ENCODE results near the gene ROCK2. TPM values are rescaled to one million over a fixed set of nuclear protein-coding genes. Genes with fewer than 3 reads are reported as not detected.

The ROCK2 gene
- total and polyA plus RNA-seq, 2 of the 8 experiments (the other 6 are each of a cell fraction or from before 2014, with no cell fraction given), result 2.7 to 29.0 TPM

- Histone ChIP-seq H2AK5ac (ENCODE audit: low read depth, low read length) (no peak overlapping the region), H2BK20ac (ENCODE audit: low read length) (no peak overlapping the region), H3K4ac (replicated peaks; ENCODE audit: insufficient read length, low read depth, low read length) (no peak overlapping the region), H2BK15ac (ENCODE audit: low read length) (no peak overlapping the region), H3K18ac (ENCODE audit: extremely low read depth, low read length) (no peak overlapping the region; the same call in 1 of the 2 replicates), H2BK5ac (ENCODE audit: low read depth, low read length) (no peak overlapping the region), H2BK12ac (ENCODE audit: low read depth, low read length) (no peak overlapping the region), H2BK120ac (replicated peaks; ENCODE audit: low read depth, low read length) (no peak overlapping the region), H3K56ac (replicated peaks; ENCODE audit: insufficient read length, low read depth, low read length) (no peak overlapping the region), H3K23me2 (ENCODE audit: low read depth, low read length) (no peaks in the 10 kb centered on the region), H2AFZ (ENCODE audit: low read length) (0 out of 2 replicates have a peak overlapping the region, but pooled peaks have one; percentile 77), H3K9me3 (ENCODE audit: insufficient read depth in 2 of 2, low read depth in 1 of 2, low read length in 1 of 2) (no peaks in the 10 kb centered on the region), H3K27ac (ENCODE audit: low read depth, low read length) (no peak overlapping the region), H3K4me1 (replicated peaks in 1 of 4; ENCODE audit: control insufficient read depth in 3 of 4, insufficient read depth in 4 of 4, low read length in 3 of 4) (no peaks in the 10 kb centered on the region), H4K91ac (replicated peaks; ENCODE audit: insufficient read length, low read length) (no peak overlapping the region), H3K27me3 (replicated peaks in 1 of 4; ENCODE audit: control insufficient read depth in 3 of 4, extremely low read depth in 1 of 4, insufficient read depth in 3 of 4, low read length in 3 of 4) (no peaks in the 10 kb centered on the region; a peak in 1 of 7 replicates), H3K23ac (ENCODE audit: insufficient read length) (no peak overlapping the region), H3K79me2 (ENCODE audit: control insufficient read depth in 1 of 2, insufficient read depth in 2 of 2, low read length in 2 of 2) (no peaks in the 10 kb centered on the region), H4K20me1 (replicated peaks in 1 of 2; ENCODE audit: control insufficient read depth in 1 of 2, insufficient read depth in 2 of 2, low read length in 2 of 2) (no peaks in the 10 kb centered on the region), H4K5ac (ENCODE audit: insufficient read length, low read depth, low read length) (no peak overlapping the region), H3K36me3 (ENCODE audit: control insufficient read depth in 2 of 4, insufficient read depth in 4 of 4, low read length in 3 of 4) (no peaks in the 10 kb centered on the region), H3K4me2 (ENCODE audit: insufficient read depth in 1 of 2, low read depth in 2 of 2, low read length in 2 of 2) (no peak overlapping the region), H3K9ac (replicated peaks in 1 of 4; ENCODE audit: extremely low read depth in 1 of 4, low read depth in 3 of 4, low read length in 3 of 4) (no peak overlapping the region), H3K14ac (ENCODE audit: insufficient read length) (no peak overlapping the region), H3K4me3 (ENCODE audit: extremely low read depth in 1 of 4, insufficient read depth in 2 of 4, low read depth in 3 of 4, low read length in 4 of 4) (no peak overlapping the region), H4K8ac (ENCODE audit: extremely low read depth, insufficient read depth, low read length) (no peak overlapping the region), H3K79me1 (ENCODE audit: low read depth, low read length) (no peaks in the 10 kb centered on the region)
- no peak for TF ChIP-seq SIX5 (IDR thresholded peaks at IDR 0.05; ENCODE audit: low read depth, low read length)
- TF ChIP-seq RAD21 (IDR thresholded peaks at IDR 0.05 in 1 of 2, conservative IDR thresholded peaks at IDR 0.05 in 1 of 2; ENCODE audit: low read depth in 2 of 2, low read length in 2 of 2), result no peak
- TF ChIP-seq BCL11A (IDR thresholded peaks at IDR 0.05; ENCODE audit: low read depth in 2 of 2, low read length in 2 of 2), result no peak
- no peak for TF ChIP-seq RNF2 (IDR thresholded peaks at IDR 0.05; ENCODE audit: borderline replicate concordance, low read depth, low read length, missing control alignments, poor library complexity, severe bottlenecking)
- TF ChIP-seq SP4 (IDR thresholded peaks at IDR 0.05; ENCODE audit: low read length), result no peak
- no peak for TF ChIP-seq EGR1 (IDR thresholded peaks at IDR 0.05; ENCODE audit: borderline replicate concordance, low read depth, low read length)
- TF ChIP-seq POLR2AphosphoS5 (IDR thresholded peaks at IDR 0.05; ENCODE audit: low read depth, low read length), result no peak
- no peak for TF ChIP-seq NANOG (IDR thresholded peaks at IDR 0.05; ENCODE audit: insufficient read depth, low read depth, low read length, poor library complexity, severe bottlenecking)
- no peak for TF ChIP-seq NRF1 (IDR thresholded peaks at IDR 0.05; ENCODE audit: low read depth, low read length)
- TF ChIP-seq TEAD4 (IDR thresholded peaks at IDR 0.05; ENCODE audit: low read depth, low read length), result no peak
- 82% methylated on average over 14 of the region's 14 CpGs; no CpG with 5 or more reads in 1 of the 2 experiments for WGBS, 2 experiments (ENCODE audit: extremely low coverage in 1 of 2, insufficient coverage in 1 of 2, insufficient read length in 1 of 2, insufficient replicate concordance in 2 of 2, low coverage in 1 of 2, low lambda C conversion rate in 2 of 2, missing lambda C conversion rate in 1 of 2)
- POLR2A ChIA-PET (ENCODE audit: partially characterized antibody), result interaction anchor here (1.2 to 1.4 kb wide), 2 partner anchors 10 kb away, joined by 6 to 9 read pairs; partner anchors contain the start of gene ROCK2
- no peak for FAIRE-seq
- CTCF ChIA-PET (ENCODE audit: partially characterized antibody), result interaction anchor here (0.7 kb wide), 2 partner anchors 222 kb away, joined by 3 read pairs; a partner anchor contains a TSS
- no peak for DNase-seq (ENCODE audit: low read depth in 1 of 2, low spot score in 2 of 2)
Measured at GRCh38 chr2:11354363-11355154, 10.1 kb upstream of the ROCK2 start.

All from H1 (cell line).